HG02588 (cell line): ENCODE measurements around the gene WDFY4.

Experiments used
- ATAC-seq: cut with Tn5 transposase; IDR thresholded peaks from one replicate; pipeline ENCODE4 v1.9.1; 2021; ENCODE audit warnings: mild to moderate bottlenecking, moderate library complexity; ENCODE audit not compliant: unreplicated experiment

Gene WDFY4

DNA sequence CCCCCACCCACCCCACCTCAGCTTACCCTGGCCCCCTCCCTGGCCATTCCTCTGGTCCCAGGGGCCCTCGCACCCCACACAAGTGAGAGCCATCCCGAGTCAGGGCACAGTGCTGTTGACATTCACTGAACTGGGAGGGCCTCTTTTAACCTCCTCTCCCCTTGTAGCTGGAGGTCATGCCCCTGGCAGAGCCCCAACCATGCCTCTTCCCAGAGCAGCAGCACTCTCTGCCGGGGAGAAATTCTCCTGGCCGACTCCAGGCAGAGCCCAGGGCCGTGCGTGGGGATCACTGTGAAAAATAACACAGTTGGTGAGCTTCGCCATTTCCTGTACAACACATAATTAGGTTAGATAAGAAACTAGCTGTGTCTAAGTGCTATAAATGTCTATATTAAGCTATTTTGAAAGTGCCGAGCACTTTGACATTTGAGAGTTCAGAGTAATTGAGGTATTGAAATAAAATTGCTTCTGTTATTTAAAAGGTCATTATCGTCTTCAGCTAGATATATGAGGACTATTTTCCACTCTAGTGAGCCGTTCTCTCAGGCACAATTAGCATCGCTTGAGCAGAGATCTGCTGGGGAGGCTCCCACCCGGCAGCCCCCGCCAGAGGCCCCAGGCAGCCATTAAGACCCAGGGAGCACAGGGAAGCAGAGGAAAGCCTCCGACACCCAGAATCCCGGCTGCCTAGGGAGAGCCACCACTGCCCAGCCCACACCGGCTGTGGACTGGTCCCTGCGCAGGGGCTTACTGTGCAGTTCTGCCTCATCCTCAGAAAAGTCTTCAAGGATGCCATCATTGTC is 317.4 kb downstream of the WDFY4 start:
- ATAC-seq = no peak

DNA sequence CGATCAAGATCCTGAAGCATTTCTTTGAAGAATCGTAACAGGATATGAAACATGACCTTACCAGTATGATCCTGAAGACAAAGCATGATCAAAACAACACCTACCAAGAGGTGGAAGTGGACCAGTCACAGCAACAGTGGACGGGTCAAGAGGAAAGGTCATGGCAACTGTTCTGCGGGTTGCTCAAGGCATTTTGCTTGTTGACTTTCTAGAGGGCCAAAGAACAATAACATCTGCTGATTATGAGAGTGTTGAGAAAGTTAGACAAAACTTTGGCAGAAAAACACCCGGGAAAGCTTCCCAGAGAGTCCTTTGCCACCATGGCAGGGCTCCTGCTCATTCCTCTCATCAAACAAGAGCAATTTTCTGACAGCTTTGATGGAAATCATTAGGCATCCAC is 320.6 kb downstream of the WDFY4 start:
- no peak for ATAC-seq

DNA sequence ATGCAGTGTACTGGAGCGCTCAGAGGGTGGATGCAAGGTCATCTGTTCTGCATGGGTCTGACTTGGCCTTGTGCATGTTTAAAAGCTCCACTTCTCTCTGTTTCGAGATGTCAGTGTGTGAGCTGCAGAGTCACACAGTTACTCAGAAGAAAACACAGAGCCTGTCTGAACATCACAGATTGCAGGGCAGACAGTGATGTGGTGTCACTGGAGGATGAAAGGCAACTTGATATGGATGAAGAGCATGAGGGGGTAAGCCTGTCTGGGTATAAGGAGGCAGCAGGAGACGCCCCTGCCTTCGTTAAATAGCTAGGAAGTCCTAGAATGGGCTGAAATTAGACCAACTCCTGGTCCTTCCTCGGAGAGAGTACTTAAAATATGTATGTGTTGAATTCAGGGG is 322.5 kb downstream of the WDFY4 start:
- ATAC-seq = no peak

GRCh38 chr10:49008091-49008490 is 323.4 kb downstream of the WDFY4 start:
- no peak for ATAC-seq

- ATAC-seq = no peak
Observed at GRCh38 chr10:49008505-49009198, 324.0 kb downstream of the WDFY4 start.

GRCh38 chr10:49009199-49009979 is 324.7 kb downstream of the WDFY4 start:
- ATAC-seq = no peak

DNA sequence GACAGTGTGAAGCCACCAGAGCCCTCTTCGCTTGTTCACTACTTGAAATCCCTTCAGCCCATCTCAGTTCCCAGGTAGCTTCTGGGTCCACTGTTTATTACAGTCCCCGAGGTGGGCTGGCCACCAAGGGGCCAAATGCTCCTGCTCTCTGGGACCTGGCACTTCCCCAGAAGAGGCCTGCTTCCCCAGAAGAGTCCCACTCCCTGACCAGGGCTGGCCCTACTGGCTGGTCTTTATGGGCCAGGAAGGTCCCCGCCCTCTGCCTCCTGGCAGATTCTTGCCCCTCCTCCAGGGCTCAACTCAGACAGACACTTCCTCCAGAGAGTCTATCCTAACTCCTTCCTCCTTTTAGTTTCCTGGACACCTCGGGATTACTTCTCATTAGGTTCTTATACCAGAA is 325.6 kb downstream of the WDFY4 start:
- no peak for ATAC-seq

- no peak for ATAC-seq
Observed at GRCh38 chr10:49010865-49011264, 326.2 kb downstream of the WDFY4 start.

- no peak for ATAC-seq
Observed at GRCh38 chr10:49011756-49012155, 327.1 kb downstream of the WDFY4 start.

- ATAC-seq = no peak
Observed at GRCh38 chr10:49012603-49013002, 327.9 kb downstream of the WDFY4 start.

- no peak for ATAC-seq
Observed at GRCh38 chr10:49015700-49016099, 331.0 kb downstream of the WDFY4 start.

DNA sequence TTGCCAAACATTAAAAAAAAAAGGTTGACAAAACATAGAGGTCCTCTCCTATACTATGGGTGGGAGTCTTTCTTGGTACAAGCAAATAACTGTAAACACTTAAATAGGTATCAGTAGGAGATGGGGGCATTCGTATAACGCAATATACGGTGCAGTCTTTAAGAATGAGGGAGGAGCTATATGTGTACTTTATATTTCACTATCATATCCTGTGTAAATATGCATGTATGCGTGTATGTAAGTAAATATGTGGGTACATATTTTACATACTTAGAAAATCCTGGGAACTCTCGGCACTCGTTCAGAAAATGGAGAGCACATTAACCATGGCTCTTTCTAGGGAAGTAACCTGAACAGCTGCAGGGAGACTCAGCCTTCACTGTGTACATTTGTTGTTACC is 337.0 kb downstream of the WDFY4 start:
- ATAC-seq = no peak

- no peak for ATAC-seq
Observed at GRCh38 chr10:49023071-49023470, 338.4 kb downstream of the WDFY4 start.

DNA sequence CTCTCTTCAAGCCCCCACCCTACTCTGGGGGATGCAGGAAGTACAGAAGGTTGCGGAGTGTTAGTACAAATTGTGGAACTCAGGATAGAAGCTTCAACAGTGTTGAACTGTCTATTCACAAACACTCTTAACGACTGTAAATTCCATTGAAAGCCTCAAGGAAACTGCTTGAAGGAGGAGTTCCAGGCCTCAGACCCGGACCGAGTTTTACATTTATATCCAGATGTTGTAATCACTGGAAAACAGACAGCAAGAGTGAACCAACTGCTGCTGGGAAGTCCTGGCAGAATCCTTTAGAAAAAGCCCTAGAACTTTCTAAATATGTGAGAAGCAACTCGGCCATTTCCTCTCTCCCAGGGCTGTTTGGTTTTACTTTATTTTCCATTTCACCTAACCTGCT is 339.1 kb downstream of the WDFY4 start:
- no peak for ATAC-seq

DNA sequence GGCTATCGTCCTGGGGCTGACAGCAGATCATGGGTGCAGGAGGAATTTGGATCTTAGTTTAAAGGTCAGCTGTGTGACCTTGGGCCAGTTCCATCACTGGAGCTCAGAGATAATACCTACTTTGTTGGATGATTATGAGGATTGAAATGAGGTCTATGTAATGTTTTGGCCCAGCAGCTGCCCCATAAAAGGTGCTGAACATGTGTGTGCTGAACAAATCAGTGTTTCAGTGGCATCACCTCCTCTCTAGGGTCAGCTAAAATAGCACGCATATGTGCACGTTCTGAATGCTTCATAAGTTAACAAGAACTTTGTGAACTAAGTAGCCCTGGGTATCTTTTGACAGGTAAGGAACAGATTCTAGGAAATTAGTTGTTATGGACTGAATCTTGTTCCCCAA is 339.8 kb downstream of the WDFY4 start:
- ATAC-seq = no peak

DNA sequence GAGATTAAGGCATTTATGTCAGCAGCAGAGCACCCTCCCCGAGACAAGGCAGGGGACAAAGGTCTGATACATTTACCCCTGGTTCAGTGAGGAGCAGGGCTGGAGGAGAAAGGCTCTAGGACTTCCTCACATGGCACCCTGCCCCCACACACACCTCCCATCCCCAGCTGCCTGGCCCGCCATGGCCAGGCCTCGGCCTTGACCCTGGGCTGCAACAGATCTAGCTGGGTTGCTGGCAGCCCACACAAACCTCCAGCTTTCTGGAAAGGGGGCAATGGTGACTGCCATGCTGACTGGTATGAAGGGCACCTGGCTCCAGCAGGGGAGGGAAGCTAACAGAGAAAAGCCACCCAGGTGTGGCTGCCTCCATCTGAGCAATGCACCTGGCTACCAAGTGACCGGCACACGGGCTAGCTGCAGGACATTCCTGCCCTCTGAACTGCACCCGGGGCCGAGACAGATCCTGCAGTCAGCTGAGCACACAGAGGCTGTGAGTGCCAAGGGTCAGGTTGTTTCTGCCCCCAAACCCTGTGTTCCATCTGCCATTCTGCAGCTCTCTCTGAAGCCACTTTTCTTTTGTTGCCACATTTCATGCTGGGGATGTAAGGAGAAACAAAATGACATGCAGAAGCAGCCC is 340.8 kb downstream of the WDFY4 start:
- ATAC-seq = no peak

DNA sequence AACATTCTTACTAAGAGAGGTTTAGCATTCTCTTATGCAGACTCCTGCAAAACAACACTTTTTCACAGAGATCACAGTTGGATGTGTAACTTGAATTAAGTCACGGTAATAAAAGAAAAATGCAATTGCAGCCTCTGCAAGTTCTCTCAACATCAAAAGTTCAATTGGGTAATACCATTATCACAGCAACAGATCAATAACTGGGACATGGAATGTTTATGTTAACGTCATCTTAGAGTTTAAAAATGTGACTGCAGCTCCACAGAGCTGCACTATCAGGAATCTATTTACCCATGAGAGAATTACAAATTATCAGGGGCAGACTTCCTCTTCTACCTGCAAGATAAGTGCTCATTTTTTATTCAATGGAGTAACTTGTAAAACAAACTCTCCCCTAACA is 344.0 kb downstream of the WDFY4 start:
- ATAC-seq = no peak

DNA sequence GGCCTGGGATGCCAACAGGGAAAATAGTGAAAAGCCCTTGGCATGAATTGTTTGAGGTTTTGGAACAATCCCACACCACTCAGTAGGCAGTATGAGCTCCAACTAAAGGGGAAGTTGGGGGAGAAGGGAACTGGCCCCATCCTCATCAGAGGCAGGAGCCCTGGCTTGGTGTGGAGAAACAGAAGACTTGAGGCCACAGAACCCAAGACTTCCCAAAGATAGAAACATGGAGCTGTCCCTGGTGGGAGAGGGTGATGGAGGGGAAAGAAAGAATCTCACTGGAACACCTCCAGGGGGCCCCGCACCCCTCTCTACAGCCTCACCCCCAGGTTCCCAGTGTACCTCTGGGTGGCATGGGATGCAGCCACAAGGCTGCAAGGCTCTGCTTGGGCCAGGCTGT is 345.0 kb downstream of the WDFY4 start:
- no peak for ATAC-seq
